ENCODE data around the gene CBFB.

GRCh38 chr16:67148656-67149275 is 119.8 kb downstream of the CBFB start:
- TF ChIP-seq CTCF (IDR thresholded peaks at IDR 0.05 in 4 of 5, conservative IDR thresholded peaks at IDR 0.05 in 1 of 5), result no peak
- TF ChIP-seq POLR2A (IDR thresholded peaks at IDR 0.05), result no peak
